H1 (cell line): ENCODE results near the gene GPC1. TPM values are rescaled to one million over a fixed set of nuclear protein-coding genes. Genes with fewer than 3 reads are reported as not detected.

Experiments used
- BCL11A ChIP-seq, 2 experiments: IDR thresholded peaks; one replicate each; pipeline ENCODE4 v1.6.1; 2011; ENCODE audit warnings: low read depth in 2 of 2, low read length in 2 of 2, mild to moderate bottlenecking in 2 of 2
- CTCF ChIP-seq, 3 experiments: IDR thresholded peaks; 1 replicate in 2 of 3; 2 replicates in 1 of 3; pipeline versions ENCODE4 v1.5.1 to v1.6.1; 2011; ENCODE audit warnings: low read length in 3 of 3, mild to moderate bottlenecking in 3 of 3, inconsistent platforms in 2 of 3, low read depth in 1 of 3, moderate library complexity in 1 of 3; ENCODE audit not compliant: insufficient read depth in 1 of 3; ENCODE audit errors: control extremely low read depth in 1 of 3
- POLR2AphosphoS5 ChIP-seq: IDR thresholded peaks from 2 replicates; pipeline ENCODE4 v1.6.1; 2011; ENCODE audit warnings: low read depth, low read length
- SUZ12 ChIP-seq: fragments of 200-600 bp; sonication (generic); IDR thresholded peaks from 2 replicates; pipeline ENCODE4 v1.6.1; 2012; ENCODE audit warnings: mild to moderate bottlenecking, inconsistent platforms, low read length, moderate library complexity, mixed read lengths
- TCF12 ChIP-seq: IDR thresholded peaks from 2 replicates; pipeline ENCODE4 v1.6.1; 2011; ENCODE audit warnings: low read depth, mild to moderate bottlenecking, low read length
- polyA plus RNA-seq, 7 experiments: library from polyadenylated mRNA; depleted of rRNA in 3 of 7; stranded (reverse) in 5 of 7; unstranded in 2 of 7; fragments of >200 nt in 5 of 7; fragments of 200-250 nt in 2 of 7; gene quantifications; 1 replicate in 5 of 7; 2 replicates in 1 of 7; 4 replicates in 1 of 7; pipeline versions ENCODE4 v1.2.1 to v1.2.3, GENCODE V29; 2011 to 2013; ENCODE audit warnings: missing spikeins in 2 of 7, mixed read lengths in 2 of 7
- total RNA-seq: library from RNA; stranded (reverse); fragmentation: NEBNext Ultra II Directional; extraction: Animal tissue kit (Norgen Biotek cat#: 25700); gene quantifications from 2 replicates; pipeline ENCODE4 v1.2.1, GENCODE V29; 2021

Gene GPC1
- total and polyA plus RNA-seq, 2 of the 8 experiments (the other 6 are each of a cell fraction or from before 2014, with no cell fraction given), result 21.9 to 28.3 TPM

- no peak for TF ChIP-seq CTCF (IDR thresholded peaks at IDR 0.05; ENCODE audit: control extremely low read depth in 1 of 3, insufficient read depth in 1 of 3, low read depth in 1 of 3, low read length in 3 of 3)
- TF ChIP-seq TCF12, result no peak
- TF ChIP-seq BCL11A (IDR thresholded peaks at IDR 0.05; ENCODE audit: low read depth in 2 of 2, low read length in 2 of 2), result no peak
- no peak for TF ChIP-seq POLR2AphosphoS5
- TF ChIP-seq SUZ12, result no peak
- TF ChIP-seq, all 59 proteins: peak for 0
These were observed 31.1 kb upstream of the GPC1 start (continued) for GRCh38 chr2:240404174-240404852.
